ENCODE results near the gene HIF3A.

DNA sequence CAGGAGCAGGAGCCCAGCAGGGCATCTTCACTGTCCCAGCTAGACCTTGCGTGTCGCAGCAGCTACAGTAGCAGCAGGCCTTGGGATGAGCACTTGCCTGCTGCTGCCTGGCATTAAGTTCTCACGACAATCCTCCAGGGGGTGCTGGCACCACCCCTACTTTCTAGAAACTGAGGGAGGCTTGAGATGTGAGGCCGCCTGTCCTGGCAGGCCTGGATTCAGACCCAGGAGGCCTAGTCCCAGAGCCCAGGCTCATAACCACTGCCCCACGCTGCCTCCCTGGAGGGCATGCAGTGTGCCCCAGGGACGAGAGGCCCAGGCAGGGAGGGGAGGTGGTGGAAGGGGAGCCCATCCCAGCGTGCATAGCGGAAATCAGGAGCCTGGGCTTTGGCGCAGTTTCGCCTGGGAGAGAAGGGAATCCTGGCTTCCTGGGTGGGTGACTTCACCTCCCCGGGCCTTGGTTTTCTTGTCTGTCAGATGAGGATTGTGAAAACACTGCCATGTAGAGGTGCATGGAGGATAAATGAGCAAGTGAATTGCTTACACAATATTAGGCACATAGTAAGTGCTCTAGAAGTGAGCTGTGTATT, 76.2 kb downstream of the HIF3A start:
- no peak for TF ChIP-seq POLR2A (IDR thresholded peaks at IDR 0.05; ENCODE audit: borderline replicate concordance, extremely low read depth, insufficient read depth, insufficient read length)
- peak in 2 of 3 experiments; percentile 26 to 34; a peak in 3 of 6 replicates for TF ChIP-seq CTCF (IDR thresholded peaks at IDR 0.05 in 2 of 3, conservative IDR thresholded peaks at IDR 0.05 in 1 of 3; ENCODE audit: borderline replicate concordance in 1 of 3, insufficient read depth in 1 of 3, low read depth in 2 of 3, low read length in 2 of 3)
- TF ChIP-seq SP1 (IDR thresholded peaks at IDR 0.05; ENCODE audit: low read depth), result no peak
- TF ChIP-seq EZH2 (IDR thresholded peaks at IDR 0.05), result no peak

Measured in HCT116 (cell line).